ENCODE measurements around the gene ST3GAL6.
A peak's percentile ranks its signal among the peaks of the same experiment; 100 is the strongest.

Gene ST3GAL6

DNA sequence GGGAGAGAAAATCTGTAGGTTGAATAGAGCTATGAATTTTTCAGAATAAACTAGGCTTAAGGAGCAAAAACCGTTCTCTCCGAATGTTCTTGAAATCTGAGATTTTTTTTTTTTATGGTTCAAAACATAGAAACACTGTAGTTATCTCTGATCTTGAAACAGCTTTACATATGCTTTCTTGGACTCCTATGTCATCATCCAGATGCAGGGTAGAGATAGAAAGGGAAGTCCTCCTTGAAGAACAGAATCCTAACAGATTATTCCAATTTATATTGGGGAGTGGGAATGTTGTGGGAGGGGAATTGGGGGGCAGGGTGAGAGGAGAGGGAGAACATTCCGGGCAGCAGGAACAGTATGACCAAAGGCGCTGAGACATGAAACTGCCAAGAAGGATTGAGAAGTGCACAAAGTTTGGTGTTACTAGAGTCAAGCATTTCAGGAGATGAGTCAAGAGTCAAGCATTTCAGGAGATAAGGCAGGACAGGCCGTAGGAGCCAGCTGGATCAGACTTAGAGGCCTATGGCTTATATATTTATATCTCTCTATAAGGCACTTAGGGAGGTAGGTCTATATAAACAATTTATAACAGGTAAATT, 21.9 kb upstream of the ST3GAL6 start:
- DNase-seq, result peak; percentile 76

DNA sequence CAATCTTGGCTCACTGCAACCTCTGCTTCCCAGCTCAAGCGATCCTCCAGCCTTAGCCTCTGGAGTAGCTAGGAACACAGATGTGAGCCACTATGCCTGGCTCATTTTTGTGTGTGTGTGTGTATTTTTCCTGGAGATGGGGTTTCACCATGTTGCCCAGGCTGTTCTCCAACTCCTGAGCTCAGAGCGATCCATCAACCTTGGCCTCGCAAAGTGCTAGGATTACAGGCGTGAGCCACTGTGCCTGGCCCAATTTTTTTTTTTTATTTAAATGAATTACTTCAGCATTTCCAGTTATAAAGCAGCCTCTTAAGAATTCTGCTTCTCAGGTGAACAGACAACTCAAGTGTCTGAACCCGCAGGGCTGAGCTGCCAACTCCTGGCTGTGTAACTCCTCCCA, 20.1 kb upstream of the ST3GAL6 start:
- DNase-seq, result no peak

DNA sequence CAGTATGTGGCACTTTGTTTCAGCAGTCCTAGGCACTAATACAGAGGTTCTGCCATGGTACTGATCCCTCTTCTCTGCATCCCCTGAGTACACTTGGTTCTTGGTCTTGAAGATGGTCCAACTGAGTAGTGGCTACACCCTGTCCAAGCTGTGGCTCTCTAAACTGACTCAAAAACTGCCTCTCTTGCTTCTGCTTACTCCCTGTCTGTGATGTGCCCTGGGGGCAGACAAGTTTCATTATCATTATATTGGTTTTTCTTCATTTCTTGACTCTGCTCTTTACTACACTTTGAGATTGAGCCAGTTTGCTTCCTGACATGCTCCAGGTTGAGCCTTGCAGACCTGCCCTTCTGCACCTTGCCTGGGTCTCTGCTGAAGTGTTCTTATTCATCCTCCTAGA, 18.9 kb upstream of the ST3GAL6 start:
- no peak for DNase-seq

DNA sequence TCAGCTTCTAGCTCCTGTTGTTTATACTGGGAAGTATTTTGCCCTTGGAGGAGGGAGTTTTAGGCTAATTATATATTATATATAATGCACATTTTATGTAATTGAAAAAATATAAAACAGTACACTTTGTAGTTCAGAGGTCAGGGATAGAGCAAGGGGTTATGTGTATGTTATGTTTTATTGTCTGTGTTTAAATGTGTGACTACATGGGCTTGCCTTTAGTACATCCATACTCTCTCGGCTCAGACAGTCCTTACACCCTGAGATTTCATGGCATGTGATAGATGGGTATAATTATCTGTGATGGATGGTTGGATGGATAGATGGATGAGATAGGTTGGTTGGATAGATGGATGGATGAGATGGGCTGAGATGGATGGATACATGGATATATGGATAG, 17.4 kb upstream of the ST3GAL6 start:
- no peak for DNase-seq

DNA sequence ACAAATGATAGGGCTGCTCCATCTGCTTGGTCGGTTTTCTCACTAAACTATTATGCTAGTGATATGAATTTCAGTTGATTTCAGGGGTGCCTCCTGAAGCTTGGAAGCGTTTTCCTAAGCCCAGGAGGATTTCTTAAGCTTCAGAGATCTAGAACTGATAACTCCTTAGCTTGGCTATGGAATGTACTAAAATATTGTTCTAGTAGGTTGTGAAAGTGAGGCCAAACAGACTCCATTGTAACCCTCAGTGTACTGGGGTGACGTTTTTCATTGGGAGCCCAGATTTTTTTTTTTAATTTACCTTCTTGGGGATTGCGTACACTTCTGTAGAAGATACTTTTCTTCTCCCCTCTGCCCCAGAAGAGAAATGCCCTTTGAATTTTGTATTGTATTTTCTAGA, 17.0 kb upstream of the ST3GAL6 start:
- no peak for DNase-seq

DNA sequence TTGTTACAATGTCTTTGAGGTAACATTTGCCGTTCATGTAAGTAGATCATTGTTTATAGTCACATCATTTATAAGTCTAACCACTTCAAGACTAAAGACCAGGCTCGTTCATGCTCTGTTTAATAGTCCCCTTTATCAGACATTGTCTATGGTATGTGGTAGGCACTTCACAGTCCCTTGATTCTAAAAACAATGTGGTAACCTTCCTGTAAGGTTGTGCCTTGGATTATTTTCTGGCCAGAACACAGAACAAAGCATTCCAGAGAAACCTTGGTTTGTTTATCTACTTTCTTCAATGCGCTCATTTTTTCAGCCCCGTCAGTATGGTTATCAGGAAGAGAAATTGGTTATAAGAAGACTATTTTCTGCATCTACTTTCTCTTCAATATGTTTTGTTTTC, 16.3 kb upstream of the ST3GAL6 start:
- no peak for DNase-seq

DNA sequence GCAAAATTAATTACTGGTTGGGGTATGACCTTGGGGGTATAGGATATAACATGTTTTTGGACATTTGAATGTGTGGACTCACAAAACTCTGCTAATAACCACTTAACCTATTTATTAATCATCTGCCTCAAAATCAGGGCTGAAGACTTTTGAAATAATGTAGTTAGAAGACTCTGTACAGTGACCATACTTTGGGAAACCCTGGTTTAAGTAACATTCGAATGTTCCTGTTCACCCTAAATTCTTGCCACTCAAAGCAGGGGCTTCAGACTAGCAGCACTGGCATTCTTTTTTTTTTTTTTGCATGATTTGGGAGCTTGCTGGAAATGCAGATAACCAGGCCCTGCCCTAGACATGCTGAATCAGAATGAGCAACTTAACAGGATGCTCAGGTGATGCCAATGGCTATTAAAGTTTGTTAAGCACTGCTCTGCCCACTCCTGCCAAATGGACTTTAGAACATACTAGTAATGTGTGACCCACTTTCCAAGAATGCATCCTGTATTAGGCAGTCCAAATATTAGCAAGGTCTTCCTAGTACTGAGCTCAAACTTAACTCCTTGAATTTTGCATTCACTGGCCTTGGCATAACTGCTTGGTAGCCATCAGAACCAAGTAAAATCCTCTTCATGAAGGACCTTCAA, 12.7 kb upstream of the ST3GAL6 start:
- no peak for DNase-seq

DNA sequence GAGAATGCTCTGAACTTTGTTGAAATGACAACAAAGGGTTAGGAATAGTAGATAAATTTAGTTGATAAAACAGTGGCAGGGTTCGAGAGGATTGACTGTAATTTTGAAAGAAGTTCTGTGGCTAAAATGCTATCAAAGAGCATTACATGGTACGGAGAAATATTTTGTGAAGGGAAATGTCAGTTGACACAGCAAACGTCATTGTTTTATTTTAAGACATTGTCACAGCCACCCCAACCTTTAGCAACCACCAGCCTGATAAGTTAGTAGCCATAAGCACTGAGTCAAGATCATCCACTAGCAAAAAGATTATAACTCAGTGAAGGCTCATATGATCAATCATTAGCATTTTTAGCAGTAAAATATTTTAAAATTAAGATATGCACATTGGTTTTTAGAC, 8.7 kb upstream of the ST3GAL6 start:
- DNase-seq, result no peak

DNA sequence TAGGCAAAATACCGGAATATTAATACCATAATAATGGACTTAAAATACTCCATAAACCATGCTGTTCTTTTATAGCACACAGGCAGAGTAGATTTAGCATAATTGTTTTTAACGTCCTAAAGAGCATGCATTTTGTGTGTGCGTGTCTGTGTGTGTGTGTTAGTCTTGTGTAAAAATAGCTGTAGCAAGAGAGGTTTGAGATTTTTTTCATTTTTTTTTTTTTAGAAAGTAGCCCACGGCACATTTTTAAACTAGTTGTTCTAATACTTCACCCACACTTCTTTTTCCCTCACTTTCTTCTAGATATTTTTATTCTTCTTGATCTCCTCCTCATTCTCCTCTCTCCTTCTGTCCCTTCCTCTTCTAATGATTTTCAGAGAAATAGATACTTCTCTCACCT, 7.5 kb upstream of the ST3GAL6 start:
- no peak for DNase-seq

DNA sequence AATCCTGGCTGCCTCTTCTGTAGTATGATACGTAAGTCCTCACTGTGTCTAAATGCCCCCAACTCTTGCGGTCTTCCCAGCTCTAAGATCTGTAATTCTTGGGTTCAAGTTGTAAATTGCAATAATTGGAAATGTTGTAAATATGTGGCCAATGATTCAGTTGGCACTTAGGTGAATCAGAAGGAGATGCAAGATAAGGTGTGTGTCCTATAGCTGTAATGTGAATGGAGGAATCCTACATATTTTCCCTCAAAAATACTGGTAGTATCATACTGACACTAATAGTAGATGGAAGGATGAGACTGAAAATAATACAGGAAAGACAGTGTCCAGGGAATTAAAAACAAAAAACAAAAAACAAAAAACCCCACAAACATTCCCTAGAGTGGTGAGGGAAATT, 3.5 kb upstream of the ST3GAL6 start:
- no peak for DNase-seq

DNA sequence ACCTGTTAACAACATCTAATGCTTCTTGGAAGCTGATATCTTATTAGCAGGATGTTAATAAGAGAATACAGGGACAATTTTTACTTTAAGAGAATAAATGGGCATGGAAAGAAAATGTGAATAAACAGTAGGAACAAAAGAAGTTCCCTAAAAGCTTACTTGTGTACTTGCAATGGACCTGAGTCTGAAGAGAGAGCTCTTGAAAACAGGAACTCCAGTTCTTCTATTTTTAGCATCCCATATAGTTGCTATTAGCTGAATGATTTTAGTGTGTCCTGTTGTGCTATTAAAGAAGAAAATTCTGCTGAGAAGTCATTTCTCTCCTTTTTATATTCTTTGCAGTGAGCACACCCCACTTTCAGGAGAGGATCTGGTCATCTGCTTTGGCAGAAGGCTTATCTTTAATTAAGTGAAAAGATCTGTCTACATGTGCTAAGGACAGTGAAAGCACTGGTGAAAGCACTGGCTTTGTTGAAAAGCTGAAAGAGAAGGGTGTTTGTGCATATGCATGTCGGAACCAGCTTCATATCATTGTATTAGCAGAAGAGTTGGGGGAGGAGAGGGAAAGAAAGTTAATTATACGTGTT, 1.4 kb upstream of the ST3GAL6 start:
- no peak for DNase-seq

DNA sequence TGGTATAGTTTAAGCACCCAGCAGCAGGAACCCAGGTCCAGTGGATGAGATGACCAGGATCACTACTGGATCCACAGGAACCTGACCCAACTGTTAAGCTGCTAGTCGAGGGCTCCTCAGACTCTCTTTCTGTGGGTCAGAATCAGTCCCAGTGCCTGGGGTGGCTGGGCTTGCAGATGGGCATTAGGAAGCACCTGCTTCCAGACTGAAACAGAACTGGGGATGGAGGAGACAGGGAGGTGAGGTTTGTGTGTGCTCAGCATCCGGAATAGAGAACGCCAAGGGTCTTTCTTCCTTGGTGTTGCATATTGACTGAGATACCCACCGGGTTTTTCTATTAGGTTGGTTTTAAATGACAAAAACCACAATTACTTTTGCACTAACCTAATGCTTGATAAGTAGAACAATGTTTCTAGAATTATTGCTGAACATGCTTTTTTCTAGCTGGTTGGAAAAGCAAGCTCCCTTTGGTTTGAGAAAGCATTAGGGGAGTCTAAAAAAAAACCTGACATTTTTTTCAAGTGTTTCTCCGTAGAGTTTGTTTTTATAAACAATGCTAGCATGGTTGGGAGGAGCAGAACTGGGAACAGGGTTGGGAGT, 779 bp downstream of the ST3GAL6 start:
- DNase-seq, result no peak

DNA sequence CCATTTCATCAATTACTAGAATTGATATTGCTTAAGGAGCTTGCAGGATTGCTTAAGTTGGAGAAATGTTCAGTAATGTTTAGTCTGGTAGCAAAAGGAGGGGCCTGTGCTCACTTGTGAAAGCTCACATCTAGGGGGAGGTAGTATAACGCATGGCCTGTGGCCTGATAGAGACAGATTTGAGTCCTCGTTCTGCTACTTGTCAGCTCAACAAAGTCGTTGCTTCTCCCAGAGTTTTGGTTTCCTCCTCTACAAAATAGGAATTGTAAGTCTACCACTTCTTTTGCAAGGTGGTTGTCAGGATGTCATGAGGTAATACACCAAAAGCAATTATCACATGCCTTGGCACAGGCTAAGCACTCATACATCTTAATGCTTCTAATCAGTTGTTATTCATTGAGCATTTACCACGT, 1.3 kb downstream of the ST3GAL6 start:
- DNase-seq, result no peak

DNA sequence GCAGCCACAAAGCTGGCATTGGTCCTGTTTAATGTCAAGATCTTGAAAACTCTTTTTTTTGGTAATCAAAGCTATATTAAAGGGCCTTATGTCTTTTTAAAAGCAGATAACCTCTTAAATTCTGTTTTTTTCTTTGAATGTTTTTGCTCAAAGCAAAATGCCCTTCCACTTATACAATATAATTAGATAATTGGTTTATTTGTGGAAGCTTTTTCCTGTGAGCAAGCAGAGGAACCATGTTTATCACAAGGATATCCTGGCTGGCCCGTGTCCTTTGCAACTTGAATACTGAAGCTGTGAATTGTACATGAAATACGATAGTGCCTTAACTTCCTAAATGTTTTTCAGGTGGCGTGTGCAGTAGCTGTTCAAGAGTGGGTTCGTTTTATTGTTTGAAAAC, 2.6 kb downstream of the ST3GAL6 start:
- no peak for DNase-seq

DNA sequence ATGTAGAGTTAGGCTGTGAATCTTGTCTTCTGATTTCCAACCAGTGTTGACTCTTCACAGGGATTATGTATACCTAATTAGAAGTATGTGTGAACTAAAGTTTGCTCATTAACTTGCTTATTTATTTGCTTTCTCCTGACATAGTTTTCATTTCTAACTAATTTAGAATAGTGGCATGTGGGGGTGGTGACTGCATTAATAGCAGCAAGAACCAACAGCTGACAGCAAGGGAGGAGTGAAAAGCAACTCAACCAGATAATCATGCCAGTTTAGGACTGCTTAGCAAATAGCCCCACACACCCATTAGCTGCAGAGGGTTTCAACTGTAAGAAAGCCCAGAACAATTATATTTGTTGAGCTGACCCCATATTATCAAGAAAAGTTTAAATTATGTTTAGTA, 3.8 kb downstream of the ST3GAL6 start:
- no peak for DNase-seq

DNA sequence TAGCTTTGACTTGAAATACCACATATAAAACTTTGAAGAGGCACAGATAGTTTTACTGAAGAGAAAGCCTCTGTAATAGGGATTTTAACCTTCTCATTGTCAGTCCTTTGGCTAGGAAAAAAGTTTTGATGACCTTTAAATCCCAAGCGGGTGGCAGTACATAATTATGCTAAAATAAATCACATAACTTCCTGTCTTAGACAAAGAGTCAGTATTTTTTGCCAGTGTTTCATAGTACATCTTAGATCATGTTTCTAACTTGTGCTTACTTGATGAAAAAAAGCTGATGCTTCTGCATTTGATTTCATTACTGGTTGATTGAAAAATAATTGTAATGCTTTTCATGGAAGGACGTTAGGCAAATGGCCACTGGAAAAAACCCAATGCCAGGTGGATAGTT, 5.8 kb downstream of the ST3GAL6 start:
- DNase-seq, result no peak

DNA sequence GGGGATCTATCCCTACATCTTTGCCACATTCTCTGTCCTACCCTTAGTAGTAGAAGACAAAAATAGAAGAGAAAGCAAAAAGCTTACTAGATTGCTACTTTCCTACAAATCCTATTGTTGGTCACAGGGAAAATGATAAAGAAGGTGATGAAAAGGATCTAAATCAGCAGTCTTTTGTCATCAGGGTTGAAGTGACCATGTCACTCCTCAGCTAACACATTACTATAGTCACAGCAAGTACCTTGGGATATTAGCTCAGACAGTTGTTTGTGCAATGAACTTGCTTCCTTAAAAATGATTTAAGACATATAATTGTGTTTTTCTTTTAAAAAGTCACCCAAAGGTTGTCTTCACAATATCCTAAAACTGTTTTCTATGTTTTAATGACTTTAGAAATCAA, 6.3 kb downstream of the ST3GAL6 start:
- no peak for DNase-seq

DNA sequence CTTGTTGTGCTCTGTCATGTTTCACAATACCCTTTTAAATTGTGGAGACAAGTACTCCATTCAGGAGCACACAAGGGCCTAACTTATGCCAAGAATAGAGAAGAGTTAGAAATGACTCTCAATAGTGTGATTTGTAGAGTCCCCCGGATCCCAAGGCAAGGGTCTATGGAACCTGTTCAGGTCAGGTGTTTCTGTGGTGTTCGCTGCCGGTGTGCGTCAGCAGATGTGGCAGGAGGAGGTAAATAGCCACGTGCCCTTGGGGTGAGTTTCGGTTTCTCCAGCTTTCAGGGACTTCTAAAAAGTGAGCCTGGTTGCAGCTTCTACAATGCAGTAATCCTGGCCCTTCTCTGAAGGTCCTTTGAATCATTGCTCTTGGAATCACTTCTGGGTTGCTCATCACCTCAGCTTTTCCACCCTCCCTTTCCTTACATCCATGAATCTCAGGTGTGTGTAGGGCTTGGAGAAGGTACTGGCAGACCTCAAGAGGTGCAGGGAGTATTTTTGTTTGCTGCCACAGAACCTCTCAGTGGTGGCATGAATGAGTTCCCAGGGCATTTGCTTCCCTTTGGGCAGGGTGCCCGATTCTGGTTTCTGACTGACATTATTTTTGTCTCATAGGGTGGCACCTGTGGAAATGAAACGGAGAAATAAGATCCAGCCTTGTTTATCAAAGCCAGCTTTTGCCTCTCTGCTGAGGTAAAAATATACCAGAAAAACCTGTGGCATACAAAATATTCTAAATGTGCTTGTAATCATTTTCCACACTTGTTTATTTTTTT, 7.3 kb downstream of the ST3GAL6 start:
- no peak for DNase-seq

DNA sequence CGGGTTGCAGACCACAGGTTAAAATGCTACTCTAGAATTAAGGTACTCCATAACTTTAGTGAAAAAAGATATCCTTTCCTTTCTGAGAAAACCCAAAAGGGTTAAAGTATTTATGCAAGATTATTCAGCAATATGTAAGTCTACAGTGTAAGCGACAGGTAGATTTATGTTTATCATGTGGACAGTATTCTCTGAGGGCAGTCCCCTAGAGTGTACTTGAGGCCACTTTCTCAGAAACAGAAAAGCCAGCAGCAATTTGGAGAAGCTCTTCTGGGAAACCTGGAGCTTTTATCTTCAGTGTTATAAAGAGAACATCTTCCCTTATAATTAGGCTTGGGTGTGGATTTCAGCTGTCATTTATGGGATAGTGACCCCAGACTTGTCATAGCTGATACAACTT, 8.9 kb downstream of the ST3GAL6 start:
- DNase-seq, result no peak

DNA sequence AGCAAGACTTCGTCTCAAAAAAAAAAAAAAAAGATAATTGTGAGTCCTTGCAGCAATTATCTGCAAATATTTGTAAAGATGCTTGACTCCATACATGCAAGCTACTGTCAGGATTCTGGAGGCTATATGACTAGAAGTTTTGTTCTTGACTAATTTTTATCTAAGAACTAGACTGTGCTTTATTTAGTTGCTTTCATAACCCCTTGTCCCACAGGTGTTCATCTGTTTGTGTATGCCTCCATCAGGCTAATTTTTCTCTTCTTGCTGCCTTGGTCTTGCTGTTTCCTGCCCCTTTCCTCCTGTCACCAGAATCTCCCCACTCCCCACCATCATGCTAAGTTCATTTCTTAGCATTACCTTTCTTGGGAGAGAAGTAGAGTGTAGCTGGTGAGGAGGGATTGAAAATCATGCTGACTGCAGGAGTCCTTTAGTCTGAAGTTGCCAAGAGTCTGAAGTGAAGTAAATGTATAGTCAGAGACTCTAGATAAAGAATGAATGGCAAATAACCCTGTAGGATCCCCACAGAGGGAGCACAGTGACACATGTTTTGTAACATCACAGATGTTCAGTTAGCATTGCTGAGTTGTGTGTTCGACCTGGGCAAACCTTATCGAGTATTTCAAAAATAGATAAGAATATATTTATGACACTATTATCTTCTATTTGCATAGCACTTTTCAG, 12.5 kb downstream of the ST3GAL6 start:
- no peak for DNase-seq

DNA sequence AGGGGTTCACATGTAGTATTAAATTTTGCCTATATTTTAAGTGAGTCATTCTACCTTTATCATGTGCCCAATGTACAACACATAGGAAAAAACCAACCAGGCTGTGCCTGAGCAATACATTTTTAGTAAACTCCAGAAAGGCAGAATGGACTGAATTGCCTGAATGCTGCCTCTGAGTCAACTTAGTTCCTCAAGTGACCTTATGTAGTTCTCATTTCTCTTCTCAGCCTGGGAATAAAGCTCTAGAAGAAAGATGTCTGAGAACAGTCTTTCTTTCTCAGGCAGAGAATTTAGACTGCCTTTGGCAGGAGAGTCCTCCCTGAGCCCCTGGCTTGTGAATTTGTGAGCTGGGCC, 13.0 kb downstream of the ST3GAL6 start:
- DNase-seq, result no peak

DNA sequence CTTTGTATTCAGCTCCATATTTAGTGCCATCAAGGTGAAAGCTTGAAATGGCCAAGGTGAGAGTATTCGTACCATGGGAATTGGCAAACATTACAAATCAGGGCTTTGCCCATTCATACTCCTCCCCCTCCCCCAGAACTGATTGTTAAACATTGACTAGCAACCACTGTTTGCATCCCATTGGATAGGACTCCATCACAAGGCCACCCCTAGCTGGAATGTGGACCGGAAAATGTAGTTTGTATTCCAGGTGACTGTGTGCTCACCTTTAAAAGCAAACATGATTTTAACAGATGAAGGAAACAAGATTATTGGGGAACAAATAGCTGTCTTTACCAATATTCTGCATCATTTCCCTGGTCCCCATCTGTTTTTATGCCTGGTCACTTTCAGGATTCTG, 14.1 kb downstream of the ST3GAL6 start:
- no peak for DNase-seq

DNA sequence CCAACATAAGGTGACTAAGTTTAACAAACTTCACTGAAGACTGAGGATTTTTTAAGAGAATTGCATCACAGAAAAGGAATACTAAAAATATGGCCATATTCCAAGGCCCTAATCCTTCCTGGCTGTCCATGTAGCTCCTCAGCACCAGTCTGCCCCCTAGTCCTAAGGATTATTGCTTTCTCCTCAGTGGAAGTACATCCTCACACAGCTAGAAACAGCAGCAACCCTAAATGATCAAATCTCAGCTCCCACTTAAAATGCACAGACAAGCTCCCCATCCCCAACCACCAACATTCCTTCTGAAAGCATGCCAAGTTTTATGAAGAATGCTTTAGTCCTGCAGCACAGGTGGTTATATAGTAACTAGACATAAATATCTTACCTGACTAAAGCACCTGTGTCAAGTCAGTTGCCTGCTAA, 14.7 kb downstream of the ST3GAL6 start:
- no peak for DNase-seq

All from islet precursor cell (in vitro differentiated cells).